Measurements from ENCODE around the gene C17orf50.
"Not testable (repeated sequence)": the region's sequence is repeated elsewhere in the genome, so short reads cannot be mapped to it uniquely, and the experiment has no call there.

C17orf50 gene

DNA sequence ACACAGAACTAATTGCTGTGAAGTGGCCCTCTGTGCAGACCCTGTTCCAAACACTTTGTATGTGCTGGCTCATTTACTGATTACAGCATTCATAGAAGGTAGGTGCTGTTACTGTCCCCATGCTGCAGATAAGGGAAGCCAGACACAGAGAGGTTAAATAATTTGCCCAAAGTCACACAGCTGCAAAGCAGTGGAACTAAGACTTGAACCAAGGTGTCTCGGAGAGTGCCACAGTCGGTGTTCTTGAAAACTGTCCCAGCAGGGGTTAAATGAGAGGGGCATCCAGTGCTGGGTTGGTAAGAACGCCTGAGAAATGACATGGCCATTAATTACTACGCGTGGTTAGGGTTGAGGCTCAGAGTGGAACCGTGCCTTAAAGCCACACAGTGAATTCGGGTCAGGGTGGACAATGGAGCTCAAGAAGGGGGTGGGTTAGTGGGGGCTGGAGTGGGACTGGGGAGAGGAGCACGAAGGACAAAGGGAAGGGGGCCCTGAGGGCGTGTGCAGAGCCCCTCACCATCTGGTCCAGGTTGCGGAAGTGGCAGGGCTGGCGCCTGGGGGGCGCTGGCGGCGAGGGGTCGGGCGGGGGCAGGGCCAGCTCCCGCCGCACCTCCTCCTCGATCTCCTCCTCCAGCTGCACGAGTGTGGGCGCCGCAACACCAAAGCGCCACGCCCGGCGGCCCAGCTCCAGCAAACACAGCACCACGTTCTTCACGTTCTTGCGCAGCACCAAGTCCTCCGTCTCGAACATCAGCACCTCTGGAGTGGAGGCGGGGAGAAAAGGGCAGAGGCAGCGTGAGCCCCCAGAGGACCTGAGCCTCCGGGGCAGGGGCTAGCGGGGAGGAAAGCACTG lies 10.9 kb upstream of the C17orf50 start:
- H3K79me2 ChIP-seq (ENCODE audit: insufficient read depth, low read length), result no peaks in the 10 kb centered on the region
- no peaks in the 10 kb centered on the region for H3K36me3 ChIP-seq (ENCODE audit: low read length)
- no peak overlapping the region for H3K9ac ChIP-seq (ENCODE audit: low read length)
- no peaks in the 10 kb centered on the region for H3K9me2 ChIP-seq (replicated peaks; ENCODE audit: insufficient read depth, low read length)
- no peak for TF ChIP-seq EZH2phosphoT487 (conservative IDR thresholded peaks at IDR 0.05; ENCODE audit: low read length)
- TF ChIP-seq, protein P1, sequence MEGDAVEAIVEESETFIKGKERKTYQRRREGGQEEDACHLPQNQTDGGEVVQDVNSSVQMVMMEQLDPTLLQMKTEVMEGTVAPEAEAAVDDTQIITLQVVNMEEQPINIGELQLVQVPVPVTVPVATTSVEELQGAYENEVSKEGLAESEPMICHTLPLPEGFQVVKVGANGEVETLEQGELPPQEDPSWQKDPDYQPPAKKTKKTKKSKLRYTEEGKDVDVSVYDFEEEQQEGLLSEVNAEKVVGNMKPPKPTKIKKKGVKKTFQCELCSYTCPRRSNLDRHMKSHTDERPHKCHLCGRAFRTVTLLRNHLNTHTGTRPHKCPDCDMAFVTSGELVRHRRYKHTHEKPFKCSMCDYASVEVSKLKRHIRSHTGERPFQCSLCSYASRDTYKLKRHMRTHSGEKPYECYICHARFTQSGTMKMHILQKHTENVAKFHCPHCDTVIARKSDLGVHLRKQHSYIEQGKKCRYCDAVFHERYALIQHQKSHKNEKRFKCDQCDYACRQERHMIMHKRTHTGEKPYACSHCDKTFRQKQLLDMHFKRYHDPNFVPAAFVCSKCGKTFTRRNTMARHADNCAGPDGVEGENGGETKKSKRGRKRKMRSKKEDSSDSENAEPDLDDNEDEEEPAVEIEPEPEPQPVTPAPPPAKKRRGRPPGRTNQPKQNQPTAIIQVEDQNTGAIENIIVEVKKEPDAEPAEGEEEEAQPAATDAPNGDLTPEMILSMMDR (IDR thresholded peaks at IDR 0.05; ENCODE audit: insufficient read depth, low read length, poor library complexity, severe bottlenecking), result no peak
- peak overlapping the region; percentile 10 for H3K4me2 ChIP-seq (ENCODE audit: low read depth, low read length, poor library complexity, severe bottlenecking)
- no peaks in the 10 kb centered on the region for H4K20me1 ChIP-seq (ENCODE audit: low read depth, low read length)
- H2AFZ ChIP-seq (ENCODE audit: low read depth, low read length, severe bottlenecking), result no peak overlapping the region
- no peak overlapping the region for H3K27ac ChIP-seq (ENCODE audit: low read depth, low read length)
- no peaks in the 10 kb centered on the region for H3F3A ChIP-seq (ENCODE audit: insufficient read depth)
- no peaks in the 10 kb centered on the region for H3K9me3 ChIP-seq (ENCODE audit: insufficient read depth, low read length)
- no peaks in the 10 kb centered on the region for H3K27me3 ChIP-seq (ENCODE audit: low read length)
- H3K4me3 ChIP-seq (ENCODE audit: insufficient read depth, low read length, poor library complexity, severe bottlenecking), result no peak overlapping the region

DNA sequence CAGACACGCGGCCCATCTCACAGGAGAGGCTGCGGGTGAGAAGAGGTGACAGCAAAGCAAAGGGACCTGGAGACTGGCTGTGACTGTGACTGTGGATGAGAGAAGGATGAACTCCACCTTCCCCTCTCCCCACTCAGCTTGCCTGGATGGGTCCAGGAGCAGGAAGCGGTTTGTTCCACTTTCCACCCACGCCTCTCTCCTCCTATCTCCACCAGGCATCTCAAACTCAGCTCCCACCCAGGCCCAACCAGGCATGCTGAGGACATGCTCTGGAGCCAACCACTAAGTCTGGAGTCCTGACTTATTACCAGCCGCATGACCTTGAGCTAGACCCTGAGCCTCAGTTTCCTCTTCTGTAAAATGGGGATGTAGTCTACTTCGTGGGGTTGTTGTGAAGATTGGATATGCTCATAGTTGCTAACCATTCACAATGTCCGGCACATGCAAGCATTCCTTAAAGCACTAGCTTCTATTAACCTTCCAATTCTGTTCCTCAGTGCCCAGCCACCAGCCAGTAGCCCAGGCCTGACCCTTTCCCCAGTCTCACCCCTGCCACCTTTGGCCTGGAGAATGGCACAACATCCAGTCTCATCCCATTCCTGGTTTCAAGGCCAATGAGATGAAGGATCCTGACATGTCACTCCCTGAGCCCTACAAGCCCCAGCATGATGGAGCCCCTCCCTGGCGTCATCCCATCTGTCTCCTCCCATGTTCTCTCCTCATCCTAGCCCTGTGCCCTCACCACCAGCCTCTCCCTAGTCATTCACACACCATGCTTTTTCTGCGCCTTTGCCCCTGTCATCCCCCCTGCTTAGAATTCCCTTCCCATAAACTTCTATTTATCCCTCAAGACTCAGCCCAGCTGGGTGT lies 9.9 kb upstream of the C17orf50 start:
- Histone ChIP-seq H3K27me3 (ENCODE audit: low read length) (no peaks in the 10 kb centered on the region), H3K9ac (ENCODE audit: low read length) (no peak overlapping the region), H2AFZ (ENCODE audit: low read depth, low read length, severe bottlenecking) (no peak overlapping the region), H3K27ac (ENCODE audit: low read depth, low read length) (no peak overlapping the region), H3K4me3 (ENCODE audit: insufficient read depth, low read length, poor library complexity, severe bottlenecking) (no peak overlapping the region), H3K9me3 (ENCODE audit: insufficient read depth, low read length) (no peaks in the 10 kb centered on the region), H4K20me1 (ENCODE audit: low read depth, low read length) (no peaks in the 10 kb centered on the region), H3K9me2 (replicated peaks; ENCODE audit: insufficient read depth, low read length) (no peaks in the 10 kb centered on the region), H3K36me3 (ENCODE audit: low read length) (no peaks in the 10 kb centered on the region), H3K4me2 (ENCODE audit: low read depth, low read length, poor library complexity, severe bottlenecking) (no peak overlapping the region), H3F3A (ENCODE audit: insufficient read depth) (no peaks in the 10 kb centered on the region), H3K79me2 (ENCODE audit: insufficient read depth, low read length) (no peaks in the 10 kb centered on the region)
- no peak for TF ChIP-seq EZH2phosphoT487 (conservative IDR thresholded peaks at IDR 0.05; ENCODE audit: low read length)
- TF ChIP-seq, protein P1 (IDR thresholded peaks at IDR 0.05; ENCODE audit: insufficient read depth, low read length, poor library complexity, severe bottlenecking), result no peak

DNA sequence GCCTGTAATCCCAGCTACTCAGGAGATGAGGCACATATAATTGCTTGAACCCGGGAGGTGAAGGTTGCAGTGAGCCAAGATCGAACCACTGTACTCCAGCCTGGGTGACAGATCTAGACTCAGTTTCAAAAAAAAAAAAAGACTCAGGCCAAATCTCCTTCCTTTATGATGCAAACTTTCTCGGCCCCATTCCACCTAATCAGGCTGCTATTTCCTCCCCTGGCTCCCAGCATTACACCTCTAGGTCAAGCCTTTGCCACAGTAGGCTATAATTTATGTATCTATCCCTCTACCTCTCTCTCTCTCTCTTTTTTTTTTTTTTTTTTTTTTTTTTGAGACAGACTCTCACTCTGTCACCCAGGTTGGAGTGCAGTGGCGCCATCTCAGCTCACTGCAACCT lies 9.1 kb upstream of the C17orf50 start:
- not testable (repeated sequence) for H3K27ac ChIP-seq (ENCODE audit: low read depth, low read length); H4K20me1 ChIP-seq (ENCODE audit: low read depth, low read length); H3K4me2 ChIP-seq (ENCODE audit: low read depth, low read length, poor library complexity, severe bottlenecking); H3F3A ChIP-seq (ENCODE audit: insufficient read depth); H3K79me2 ChIP-seq (ENCODE audit: insufficient read depth, low read length); H3K4me3 ChIP-seq (ENCODE audit: insufficient read depth, low read length, poor library complexity, severe bottlenecking); H3K9ac ChIP-seq (ENCODE audit: low read length); H3K9me2 ChIP-seq (replicated peaks; ENCODE audit: insufficient read depth, low read length); H3K27me3 ChIP-seq (ENCODE audit: low read length); H3K36me3 ChIP-seq (ENCODE audit: low read length); H3K9me3 ChIP-seq (ENCODE audit: insufficient read depth, low read length); H2AFZ ChIP-seq (ENCODE audit: low read depth, low read length, severe bottlenecking)
